Ammon's horn (tissue), 1 donor: ENCODE data around the gene EPX.

Source experiments
- DNase-seq: peaks from one replicate; pipeline ENCODE4 v3.0.0-alpha.2; 2016; ENCODE audit warnings: low spot score

Gene EPX

DNA sequence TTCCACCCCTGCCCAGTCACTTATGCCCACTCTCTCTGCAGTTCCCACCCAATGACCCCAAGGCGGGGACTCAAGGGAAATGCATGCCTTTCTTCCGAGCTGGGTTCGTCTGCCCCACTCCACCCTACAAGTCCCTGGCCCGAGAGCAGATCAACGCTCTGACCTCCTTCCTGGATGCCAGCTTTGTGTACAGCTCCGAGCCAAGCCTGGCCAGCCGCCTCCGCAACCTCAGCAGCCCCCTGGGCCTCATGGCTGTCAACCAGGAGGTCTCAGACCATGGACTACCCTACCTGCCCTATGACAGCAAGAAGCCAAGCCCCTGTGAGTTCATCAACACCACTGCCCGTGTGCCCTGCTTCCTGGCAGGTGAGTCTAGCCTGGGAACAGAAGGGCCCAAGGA lies 59.6 kb downstream of the EPX start:
- DNase-seq = no peak

DNA sequence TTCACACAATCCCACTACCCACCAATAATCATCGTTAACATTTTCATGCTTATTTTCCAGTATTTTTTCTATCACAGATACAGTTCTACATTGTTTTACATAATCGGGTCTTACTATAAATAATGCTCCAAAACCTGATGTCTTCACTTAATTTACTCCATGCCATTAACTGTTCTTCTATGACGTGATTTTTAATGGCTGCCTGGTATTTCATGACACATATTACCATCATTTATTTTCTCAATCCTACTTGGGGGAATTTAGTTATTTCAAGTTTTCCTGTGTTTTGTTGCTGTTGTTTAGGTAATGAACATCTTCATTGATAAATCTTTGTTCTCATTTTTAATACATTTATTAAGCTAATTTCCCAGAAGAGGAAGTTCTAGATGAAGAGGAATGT lies 60.6 kb downstream of the EPX start:
- DNase-seq = no peak
